Breast epithelium (tissue), 4 donors: ENCODE measurements around the gene RNLS. TPM values are rescaled to one million over a fixed set of nuclear protein-coding genes. Genes with fewer than 3 reads are reported as not detected.
A peak's percentile ranks its signal among the peaks of the same experiment; 100 is the strongest.

Experiments used
- DNase-seq, 2 donors: peaks; one replicate each; pipeline ENCODE4 v3.0.0-alpha.2; 2019; ENCODE audit warnings: low spot score in 2 of 2
- H3K27ac ChIP-seq, 2 donors: fragments of 200-600 bp; sonication (generic) in 1 of 2; one replicate each; pipeline ENCODE4 v1.5.1; 2016 to 2019; ENCODE audit warnings: mild to moderate bottlenecking in 1 of 2
- H3K27me3 ChIP-seq, 2 donors: fragments of 200-600 bp; sonication (generic) in 1 of 2; one replicate each; pipeline versions ENCODE4 v1.5.1 to v1.6.0; 2017 to 2019; ENCODE audit warnings: control low read depth in 1 of 2, mild to moderate bottlenecking in 1 of 2
- H3K36me3 ChIP-seq: fragments of 200-600 bp; one replicate; pipeline ENCODE4 v1.5.1; 2019
- H3K4me1 ChIP-seq, 2 donors: fragments of 200-600 bp; sonication (generic); one replicate each; pipeline ENCODE4 v1.5.1; 2016 to 2019; ENCODE audit warnings: control low read depth in 1 of 2
- H3K4me3 ChIP-seq, 3 donors: fragments of 200-600 bp; sonication (generic); 1 replicate in 2 of 3; 2 replicates in 1 of 3; pipeline ENCODE4 v1.5.1; 2016 to 2019; ENCODE audit warnings: mild to moderate bottlenecking in 3 of 3, moderate library complexity in 2 of 3
- H3K9me3 ChIP-seq, 2 donors: fragments of 200-600 bp; sonication (generic) in 1 of 2; one replicate each; pipeline ENCODE4 v1.5.1; 2016 to 2019; ENCODE audit warnings: control low read depth in 1 of 2
- POLR2A ChIP-seq: fragments of 450-650 bp; IDR thresholded peaks from one replicate; pipeline ENCODE4 v1.6.1; 2016; ENCODE audit warnings: antibody characterized with exemption, mild to moderate bottlenecking, moderate library complexity
- POLR2AphosphoS5 ChIP-seq, 3 donors: sonication (generic); formaldehyde crosslinking; IDR thresholded peaks; one replicate each; pipeline ENCODE4 v1.6.1; 2017; ENCODE audit warnings: antibody characterized with exemption in 3 of 3
- intact Hi-C: fragments of 100-400 bp; cut with DNase I; formaldehyde crosslinking; loops from one replicate; pipeline ENCODE4 v1.15.1; 2023; ENCODE audit warnings: low total_unique reads
- total RNA-seq, 3 donors: library from RNA; depleted of rRNA; stranded (reverse); fragments of >200 nt; gene quantifications; one replicate each; pipeline ENCODE4 v1.1.0, GENCODE V29; 2016
- TF ChIP-seq, protein P1 (sequence below), 3 donors: fragments of 450-650 bp; IDR thresholded peaks; one replicate each; pipeline ENCODE4 v1.5.1; 2016 to 2017; ENCODE audit warnings: antibody characterized with exemption in 3 of 3, mild to moderate bottlenecking in 3 of 3, moderate library complexity in 3 of 3

RNLS gene
- total RNA-seq, 3 donors from 2014 or later: 27.9 to 32.1 (median 29.1) TPM

DNA sequence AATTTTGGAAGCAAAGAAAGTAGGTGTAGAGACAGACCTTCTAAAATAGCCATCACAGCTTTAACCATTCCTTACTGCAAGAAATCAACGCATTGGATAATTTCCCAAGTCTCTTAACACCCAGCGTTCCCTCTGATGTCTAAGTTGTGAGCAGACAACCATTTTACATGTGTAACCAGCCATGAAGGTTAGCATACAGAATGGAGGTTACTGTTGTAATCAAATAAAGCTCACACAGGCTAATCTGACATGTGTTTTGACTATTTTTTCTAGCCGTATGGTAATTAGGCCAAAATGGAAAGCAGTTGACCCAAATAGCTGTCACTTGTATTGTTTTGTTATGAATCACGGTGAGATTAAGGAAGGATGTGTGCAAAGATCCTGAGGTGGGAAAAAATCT, 336.4 kb downstream of the RNLS start:
- no peak overlapping the region for H3K27ac ChIP-seq
- intact Hi-C loops: no loop called here
- no peaks in the 10 kb centered on the region for H3K27me3 ChIP-seq
- DNase-seq: no peak
- H3K9me3 ChIP-seq: no peaks in the 10 kb centered on the region
- H3K36me3 ChIP-seq: no peaks in the 10 kb centered on the region
- TF ChIP-seq POLR2A (no peak), POLR2AphosphoS5 (IDR thresholded peaks at IDR 0.05) (no peak)
- TF ChIP-seq, protein P1, sequence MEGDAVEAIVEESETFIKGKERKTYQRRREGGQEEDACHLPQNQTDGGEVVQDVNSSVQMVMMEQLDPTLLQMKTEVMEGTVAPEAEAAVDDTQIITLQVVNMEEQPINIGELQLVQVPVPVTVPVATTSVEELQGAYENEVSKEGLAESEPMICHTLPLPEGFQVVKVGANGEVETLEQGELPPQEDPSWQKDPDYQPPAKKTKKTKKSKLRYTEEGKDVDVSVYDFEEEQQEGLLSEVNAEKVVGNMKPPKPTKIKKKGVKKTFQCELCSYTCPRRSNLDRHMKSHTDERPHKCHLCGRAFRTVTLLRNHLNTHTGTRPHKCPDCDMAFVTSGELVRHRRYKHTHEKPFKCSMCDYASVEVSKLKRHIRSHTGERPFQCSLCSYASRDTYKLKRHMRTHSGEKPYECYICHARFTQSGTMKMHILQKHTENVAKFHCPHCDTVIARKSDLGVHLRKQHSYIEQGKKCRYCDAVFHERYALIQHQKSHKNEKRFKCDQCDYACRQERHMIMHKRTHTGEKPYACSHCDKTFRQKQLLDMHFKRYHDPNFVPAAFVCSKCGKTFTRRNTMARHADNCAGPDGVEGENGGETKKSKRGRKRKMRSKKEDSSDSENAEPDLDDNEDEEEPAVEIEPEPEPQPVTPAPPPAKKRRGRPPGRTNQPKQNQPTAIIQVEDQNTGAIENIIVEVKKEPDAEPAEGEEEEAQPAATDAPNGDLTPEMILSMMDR (IDR thresholded peaks at IDR 0.05): no peak
- H3K4me3 ChIP-seq: no peak overlapping the region
- no peaks in the 10 kb centered on the region for H3K4me1 ChIP-seq

DNA sequence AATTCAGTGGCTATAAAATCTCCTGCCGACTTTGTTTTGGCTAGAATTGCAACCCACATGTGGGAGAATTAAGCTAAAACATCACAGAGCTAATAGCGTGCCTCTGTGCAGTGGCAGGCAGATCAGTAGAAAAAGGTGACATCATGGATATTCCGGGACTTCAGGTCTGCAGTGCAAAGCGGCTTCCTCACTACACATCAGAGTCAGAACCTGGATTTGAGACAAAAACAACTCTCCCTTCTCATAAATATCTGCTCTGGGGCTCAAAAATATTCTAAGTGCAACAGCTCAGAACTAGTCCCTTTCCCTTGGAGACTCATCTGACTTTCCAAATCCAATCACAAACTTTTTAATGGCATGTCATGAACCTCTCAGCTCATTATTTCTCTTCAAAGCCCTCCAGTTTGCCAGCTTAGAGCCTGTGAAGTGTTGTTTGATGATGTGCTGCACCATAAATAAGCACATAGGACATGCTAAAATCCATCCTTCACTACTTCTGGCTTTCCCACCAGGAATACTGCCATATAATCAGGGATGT, 337.1 kb downstream of the RNLS start:
- Histone ChIP-seq H3K4me1 (no peaks in the 10 kb centered on the region), H3K36me3 (no peaks in the 10 kb centered on the region), H3K4me3 (peak overlapping the region in 1 of 3 donors; percentile 24), H3K9me3 (no peaks in the 10 kb centered on the region), H3K27ac (no peak overlapping the region), H3K27me3 (no peaks in the 10 kb centered on the region)
- no peak for DNase-seq
- peak in 1 of 3 donors; percentile 79 for TF ChIP-seq POLR2AphosphoS5 (IDR thresholded peaks at IDR 0.05)
- no peak for TF ChIP-seq POLR2A
- TF ChIP-seq, protein P1 (IDR thresholded peaks at IDR 0.05): no peak
- intact Hi-C loops: no loop called here

DNA sequence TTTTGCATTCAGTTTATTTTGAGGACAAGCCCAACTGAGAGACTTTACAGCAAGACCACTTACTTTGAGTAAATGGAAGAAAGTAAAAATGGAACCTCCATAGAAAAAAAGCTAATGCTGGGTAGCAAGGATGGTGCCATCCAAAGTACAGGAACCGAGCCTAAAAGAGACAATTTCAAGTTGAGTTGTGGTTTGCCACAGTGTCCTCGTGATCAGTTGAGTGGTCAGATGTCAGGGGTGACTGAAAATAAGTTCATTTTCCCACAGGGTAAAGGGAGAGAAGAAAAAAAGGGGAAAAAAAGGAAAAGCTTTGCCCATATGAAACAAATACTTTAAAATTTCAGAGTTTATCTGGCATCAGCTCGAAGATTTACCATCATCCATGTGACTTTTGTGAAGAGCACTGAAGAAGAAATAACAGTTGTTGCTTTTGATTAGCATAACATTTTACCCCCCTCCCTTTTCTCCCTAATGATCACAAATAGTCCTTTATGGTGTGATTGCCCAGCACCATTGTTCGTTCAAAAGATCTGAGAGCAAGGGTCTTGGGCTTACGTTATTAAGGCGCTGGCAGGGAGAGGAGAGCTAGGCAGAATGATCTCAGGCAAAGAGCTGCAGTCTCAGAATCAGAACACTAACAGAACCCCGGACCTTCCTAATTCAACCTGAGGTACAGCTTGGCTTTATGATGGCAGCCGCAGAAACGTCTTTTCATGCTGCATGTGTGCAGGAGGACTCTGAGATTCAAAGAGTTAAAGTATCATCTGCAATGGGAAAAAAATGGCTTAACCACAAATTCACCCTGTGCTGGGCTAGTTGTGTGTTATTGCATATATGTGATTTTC, 338.1 kb downstream of the RNLS start:
- Histone ChIP-seq H3K4me3 (no peak overlapping the region), H3K27me3 (no peaks in the 10 kb centered on the region), H3K36me3 (no peaks in the 10 kb centered on the region), H3K27ac (peak overlapping the region in 1 of 2 donors; percentile 71), H3K9me3 (no peaks in the 10 kb centered on the region), H3K4me1 (no peaks in the 10 kb centered on the region)
- intact Hi-C loops: no loop called here
- TF ChIP-seq, protein P1 (IDR thresholded peaks at IDR 0.05): no peak
- no peak for TF ChIP-seq POLR2AphosphoS5 (IDR thresholded peaks at IDR 0.05)
- no peak for TF ChIP-seq POLR2A
- DNase-seq: no peak

DNA sequence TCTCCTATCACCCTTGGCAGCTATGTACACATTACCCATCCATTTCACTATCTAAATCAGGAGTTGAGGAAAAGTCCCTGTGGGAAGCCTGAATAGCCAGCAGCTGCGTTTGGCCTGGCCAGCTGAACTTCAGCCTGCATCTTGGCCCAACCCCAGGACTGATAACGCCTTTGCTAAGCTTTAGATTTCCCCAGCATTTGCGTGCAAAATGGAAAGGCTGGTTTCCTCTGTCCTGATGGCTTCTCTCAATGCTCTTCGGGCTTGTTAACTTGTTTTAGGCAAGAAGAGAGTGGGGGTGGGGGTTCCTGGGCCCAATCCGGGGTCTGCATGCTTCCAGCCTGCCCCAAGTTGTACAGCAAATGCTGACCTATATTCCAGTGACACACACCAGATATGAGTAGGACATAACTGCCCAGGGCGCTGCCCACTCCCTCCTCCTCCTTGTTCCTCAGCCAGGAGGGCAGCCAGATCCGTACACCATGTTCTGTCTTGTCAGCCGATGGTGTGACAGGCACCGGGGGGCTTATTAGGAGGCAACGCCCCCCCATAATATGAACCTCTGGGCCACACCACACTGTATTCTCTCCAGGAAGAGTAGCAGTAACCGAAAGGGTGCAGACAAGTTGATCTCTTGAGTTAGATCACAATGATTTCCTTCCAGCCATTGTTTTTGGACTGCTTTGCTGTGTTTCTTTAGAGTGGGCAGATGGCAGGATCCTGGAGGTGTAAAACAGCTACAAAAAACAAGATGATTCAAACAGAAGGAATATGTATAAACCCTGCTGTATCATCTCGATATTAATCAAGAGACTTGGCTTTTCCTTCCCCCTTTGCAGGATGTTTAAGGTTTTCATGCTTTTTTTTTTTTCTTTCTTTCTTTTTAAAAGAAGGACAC, 339.0 kb downstream of the RNLS start:
- H3K4me3 ChIP-seq: peak overlapping the region in 1 of 3 donors; percentile 31
- H3K4me1 ChIP-seq: no peaks in the 10 kb centered on the region
- no peak for DNase-seq
- intact Hi-C loops: no loop called here
- no peaks in the 10 kb centered on the region for H3K9me3 ChIP-seq
- no peaks in the 10 kb centered on the region for H3K27me3 ChIP-seq
- H3K36me3 ChIP-seq: no peaks in the 10 kb centered on the region
- peak overlapping the region; percentile 71 to 84 for H3K27ac ChIP-seq
- TF ChIP-seq POLR2A: no peak

DNA sequence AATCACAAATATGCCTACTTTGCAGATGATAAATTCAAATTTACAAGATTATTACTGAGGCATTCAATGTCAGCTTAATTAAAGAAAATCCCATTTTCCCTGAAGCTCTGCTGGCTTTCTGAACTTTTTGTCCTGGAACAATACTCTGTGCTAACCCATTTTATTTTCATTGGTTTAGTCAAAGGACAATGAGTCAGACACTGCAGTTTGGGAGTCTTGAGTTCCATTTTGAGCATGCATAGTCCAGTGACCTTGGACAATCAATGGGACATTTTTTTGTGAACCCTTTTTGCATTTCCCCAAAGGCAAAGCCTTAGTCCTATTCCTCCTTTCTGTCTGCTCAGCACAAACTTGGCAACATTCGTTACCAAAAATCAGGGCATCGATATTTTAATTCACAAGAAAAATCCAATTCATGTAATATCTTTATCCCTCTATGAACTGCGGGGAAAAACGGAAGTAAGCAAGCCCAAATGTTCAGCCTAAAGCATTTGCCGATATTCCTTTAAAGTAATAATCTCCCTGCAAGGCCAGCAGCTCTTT, 339.8 kb downstream of the RNLS start:
- no peak for DNase-seq
- Histone ChIP-seq H3K9me3 (no peaks in the 10 kb centered on the region), H3K27ac (peak overlapping the region; percentile 71 to 84), H3K4me3 (peak overlapping the region in 1 of 3 donors; percentile 31), H3K27me3 (no peaks in the 10 kb centered on the region), H3K4me1 (no peaks in the 10 kb centered on the region), H3K36me3 (no peaks in the 10 kb centered on the region)
- intact Hi-C loops: no loop called here
- TF ChIP-seq POLR2A: no peak
- TF ChIP-seq POLR2AphosphoS5 (IDR thresholded peaks at IDR 0.05): no peak
- TF ChIP-seq, protein P1 (IDR thresholded peaks at IDR 0.05): no peak
